Loucy (cell line): ENCODE results near the gene NAT16.

ENCODE experiments used
- EZH2phosphoT487 ChIP-seq: fragments of 200-600 bp; IDR thresholded peaks from 2 replicates; pipeline ENCODE4 v1.6.1; 2018; ENCODE audit warnings: antibody characterized with exemption, mild to moderate bottlenecking, moderate library complexity, borderline replicate concordance
- TF ChIP-seq, protein P1 (sequence below): fragments of 200-600 bp; sonication (generic); conservative IDR thresholded peaks from 2 replicates; pipeline ENCODE4 v1.5.1; 2014; ENCODE audit warnings: mild to moderate bottlenecking, antibody characterized with exemption, low read length

DNA sequence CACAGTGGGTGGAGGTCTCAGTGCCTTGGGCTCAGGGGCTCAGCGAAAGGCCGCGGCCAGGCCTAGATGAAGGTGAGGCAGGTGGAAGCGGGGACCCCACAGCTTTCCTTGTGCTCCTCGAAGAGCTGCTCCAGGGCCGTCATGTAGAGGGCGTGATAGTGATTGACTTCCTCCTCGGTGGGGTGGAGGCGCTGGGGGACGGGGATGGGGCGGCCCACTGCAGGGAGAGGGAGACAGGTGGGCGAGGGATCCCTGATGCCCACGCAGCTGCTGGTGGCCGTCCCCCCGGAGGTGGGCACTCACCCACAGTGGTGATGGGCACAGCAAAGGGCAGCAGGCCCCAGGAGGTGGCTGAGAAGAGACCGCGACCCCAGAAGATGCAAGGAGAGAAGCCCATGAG lies 15.8 kb upstream of the NAT16 start:
- TF ChIP-seq, protein P1, sequence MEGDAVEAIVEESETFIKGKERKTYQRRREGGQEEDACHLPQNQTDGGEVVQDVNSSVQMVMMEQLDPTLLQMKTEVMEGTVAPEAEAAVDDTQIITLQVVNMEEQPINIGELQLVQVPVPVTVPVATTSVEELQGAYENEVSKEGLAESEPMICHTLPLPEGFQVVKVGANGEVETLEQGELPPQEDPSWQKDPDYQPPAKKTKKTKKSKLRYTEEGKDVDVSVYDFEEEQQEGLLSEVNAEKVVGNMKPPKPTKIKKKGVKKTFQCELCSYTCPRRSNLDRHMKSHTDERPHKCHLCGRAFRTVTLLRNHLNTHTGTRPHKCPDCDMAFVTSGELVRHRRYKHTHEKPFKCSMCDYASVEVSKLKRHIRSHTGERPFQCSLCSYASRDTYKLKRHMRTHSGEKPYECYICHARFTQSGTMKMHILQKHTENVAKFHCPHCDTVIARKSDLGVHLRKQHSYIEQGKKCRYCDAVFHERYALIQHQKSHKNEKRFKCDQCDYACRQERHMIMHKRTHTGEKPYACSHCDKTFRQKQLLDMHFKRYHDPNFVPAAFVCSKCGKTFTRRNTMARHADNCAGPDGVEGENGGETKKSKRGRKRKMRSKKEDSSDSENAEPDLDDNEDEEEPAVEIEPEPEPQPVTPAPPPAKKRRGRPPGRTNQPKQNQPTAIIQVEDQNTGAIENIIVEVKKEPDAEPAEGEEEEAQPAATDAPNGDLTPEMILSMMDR = no peak
- TF ChIP-seq EZH2phosphoT487 = no peak
